WTC11 (cell line): ENCODE data around the gene CFAP157. TPM values are rescaled to one million over a fixed set of nuclear protein-coding genes. Genes with fewer than 3 reads are reported as not detected.

Experiments
- ATAC-seq: fragments of 200-7000 bp; cut with Tn5 transposase; 2 replicates; pipeline ENCODE4 v1.10.0; 2021; ENCODE audit warnings: mild to moderate bottlenecking, moderate library complexity
- CTCF ChIA-PET: fragments of 300-600 bp; sonication (Branson Sonifier 250); formaldehyde crosslinking; loops from one replicate; lab custom pipeline; 2021; ENCODE audit warnings: antibody characterized with exemption; lab: Charles Lee
- POLR2A ChIA-PET: fragments of 350-600 bp; sonication (Branson Sonifier 250); formaldehyde crosslinking; loops from one replicate; lab custom pipeline; 2021; ENCODE audit warnings: antibody characterized with exemption; lab: Charles Lee
- DNase-seq: peaks from one replicate; pipeline ENCODE4 v3.0.0; 2021; ENCODE audit warnings: low spot score
- H3K27ac Mint-ChIP-seq: 2 replicates; pipeline ENCODE4 v1.8.0; 2021; ENCODE audit warnings: mixed read lengths
- H3K27me3 Mint-ChIP-seq: 2 replicates; pipeline ENCODE4 v1.8.0; 2021; ENCODE audit warnings: low read depth, mild to moderate bottlenecking, moderate library complexity, mixed read lengths
- H3K36me3 Mint-ChIP-seq: 2 replicates; pipeline ENCODE4 v1.8.0; 2021; ENCODE audit warnings: mixed read lengths
- H3K4me1 Mint-ChIP-seq: 2 replicates; pipeline ENCODE4 v1.8.0; 2022; ENCODE audit warnings: mixed read lengths
- H3K4me3 Mint-ChIP-seq: 2 replicates; pipeline ENCODE4 v1.8.0; 2021; ENCODE audit warnings: mild to moderate bottlenecking, moderate library complexity, mixed read lengths
- H3K9me3 Mint-ChIP-seq: 2 replicates; pipeline ENCODE4 v1.8.0; 2021; ENCODE audit warnings: mixed read lengths
- ATF2 ChIP-seq: sonication (generic); formaldehyde crosslinking; IDR thresholded peaks from 2 replicates; pipeline ENCODE4 v1.8.1; 2022; ENCODE audit warnings: low read depth, missing genetic modification reagents, borderline replicate concordance
- CBFB ChIP-seq: sonication (generic); formaldehyde crosslinking; IDR thresholded peaks from 2 replicates; pipeline ENCODE4 v1.8.1; 2022; ENCODE audit warnings: mild to moderate bottlenecking, low read depth, missing genetic modification reagents
- FOXP4 ChIP-seq: sonication (generic); formaldehyde crosslinking; IDR thresholded peaks from 2 replicates; pipeline ENCODE4 v1.8.0; 2022; ENCODE audit warnings: mild to moderate bottlenecking, missing genetic modification reagents
- GRHL2 ChIP-seq: fragments of 250-450 bp; sonication (Bioruptor Pico); IDR thresholded peaks from 2 replicates; pipeline ENCODE4 v1.8.0; 2022; ENCODE audit warnings: mild to moderate bottlenecking, moderate library complexity; ENCODE audit not compliant: insufficient replicate concordance, severe bottlenecking
- HMGXB4 ChIP-seq: sonication (generic); formaldehyde crosslinking; IDR thresholded peaks from 2 replicates; pipeline ENCODE4 v1.8.1; 2023; ENCODE audit warnings: mild to moderate bottlenecking, moderate library complexity, missing genetic modification reagents
- IRF1 ChIP-seq: sonication (generic); formaldehyde crosslinking; IDR thresholded peaks from 2 replicates; pipeline ENCODE4 v1.8.0; 2023; ENCODE audit warnings: missing genetic modification reagents
- NFE2L1 ChIP-seq: sonication (generic); formaldehyde crosslinking; IDR thresholded peaks from 2 replicates; pipeline ENCODE4 v1.8.1; 2023; ENCODE audit warnings: missing genetic modification reagents
- PRDM15 ChIP-seq: sonication (generic); formaldehyde crosslinking; IDR thresholded peaks from 2 replicates; pipeline ENCODE4 v1.8.0; 2022; ENCODE audit warnings: missing genetic modification reagents
- TP53 ChIP-seq: sonication (generic); formaldehyde crosslinking; IDR thresholded peaks from 2 replicates; pipeline ENCODE4 v1.8.1; 2023; ENCODE audit warnings: mild to moderate bottlenecking, missing genetic modification reagents
- ZNF138 ChIP-seq: sonication (generic); formaldehyde crosslinking; conservative IDR thresholded peaks from 2 replicates; pipeline ENCODE4 v1.8.1; 2022; ENCODE audit warnings: mild to moderate bottlenecking, moderate library complexity, missing genetic modification reagents
- total RNA-seq: library from RNA; stranded (reverse); gene quantifications from 3 replicates; pipeline ENCODE4 v1.2.3, GENCODE V29; 2021
- TF ChIP-seq, protein P1 (sequence below): sonication (generic); formaldehyde crosslinking; IDR thresholded peaks from 2 replicates; pipeline ENCODE4 v1.8.1; 2022; ENCODE audit warnings: mild to moderate bottlenecking, missing genetic modification reagents, moderate library complexity, borderline replicate concordance
- TF ChIP-seq, protein P2 (sequence below): fragments of 250-450 bp; sonication (Bioruptor Pico); IDR thresholded peaks from 2 replicates; pipeline ENCODE4 v2.1.2; 2022; ENCODE audit warnings: mild to moderate bottlenecking, moderate library complexity
- TF ChIP-seq, protein P3 (sequence below): sonication (generic); formaldehyde crosslinking; IDR thresholded peaks from 2 replicates; pipeline ENCODE4 v1.8.0; 2022; ENCODE audit warnings: mild to moderate bottlenecking, missing genetic modification reagents

The CFAP157 gene
- total RNA-seq, 1 experiment from 2014 or later, result 0.22 TPM

GRCh38 chr9:127761491-127761956 lies 54.7 kb downstream of the CFAP157 start:
- peaks cover 30% of the 10 kb centered on the region for H3K4me1 Mint-ChIP-seq
- CTCF ChIA-PET, result interaction anchor here (0.7 to 3.1 kb wide), 4 partner anchors 10 to 160 kb away, joined by 3 to 30 read pairs (median 6); partner anchors contain the start of gene TOR2A
- H3K27ac Mint-ChIP-seq, result no peak overlapping the region
- TF ChIP-seq PRDM15 (CRISPR knock-in tag) (no peak), NFE2L1 (no peak), CBFB (CRISPR knock-in tag) (no peak)
- TF ChIP-seq, all 79 proteins: peak for 0
- Mint-ChIP-seq H3K27me3 (peaks cover 18% of the 10 kb centered on the region), H3K4me3 (no peak overlapping the region), H3K36me3 (no peaks in the 10 kb centered on the region), H3K9me3 (no peaks in the 10 kb centered on the region)
- POLR2A ChIA-PET, result interaction anchor here (1.0 kb wide), 1 partner anchor 19 kb away, joined by 3 read pairs; no protein-coding TSS in a partner anchor
- DNase-seq (no peak), ATAC-seq (no peak; the same call in 1 of the 2 replicates)

GRCh38 chr9:127762111-127762676 lies 55.4 kb downstream of the CFAP157 start:
- H3K4me3 Mint-ChIP-seq, result 0 out of 2 replicates have a peak overlapping the region, but pooled peaks have one; percentile 7
- ChIA-PET POLR2A (interaction anchor here (0.6 kb wide), 1 partner anchor 168 kb away, joined by 3 read pairs; no protein-coding TSS in a partner anchor), CTCF (interaction anchor here (0.8 to 3.1 kb wide), 6 partner anchors 9 to 159 kb away, joined by 3 to 30 read pairs (median 6); partner anchors contain the start of genes CDK9, FPGS and TOR2A)
- peak; percentile 10 for ATAC-seq
- H3K9me3 Mint-ChIP-seq, result no peaks in the 10 kb centered on the region
- H3K27ac Mint-ChIP-seq, result no peak overlapping the region
- DNase-seq, result no peak
- H3K4me1 Mint-ChIP-seq, result peaks cover 33% of the 10 kb centered on the region
- H3K27me3 Mint-ChIP-seq, result peaks cover 12% of the 10 kb centered on the region
- TF ChIP-seq TP53 (CRISPR knock-in tag), result no peak
- no peak for TF ChIP-seq IRF1 (CRISPR knock-in tag)
- TF ChIP-seq ZNF138 (CRISPR knock-in tag), result no peak
- TF ChIP-seq, protein P1, sequence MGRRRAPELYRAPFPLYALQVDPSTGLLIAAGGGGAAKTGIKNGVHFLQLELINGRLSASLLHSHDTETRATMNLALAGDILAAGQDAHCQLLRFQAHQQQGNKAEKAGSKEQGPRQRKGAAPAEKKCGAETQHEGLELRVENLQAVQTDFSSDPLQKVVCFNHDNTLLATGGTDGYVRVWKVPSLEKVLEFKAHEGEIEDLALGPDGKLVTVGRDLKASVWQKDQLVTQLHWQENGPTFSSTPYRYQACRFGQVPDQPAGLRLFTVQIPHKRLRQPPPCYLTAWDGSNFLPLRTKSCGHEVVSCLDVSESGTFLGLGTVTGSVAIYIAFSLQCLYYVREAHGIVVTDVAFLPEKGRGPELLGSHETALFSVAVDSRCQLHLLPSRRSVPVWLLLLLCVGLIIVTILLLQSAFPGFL (CRISPR knock-in tag), result no peak
- no peak for TF ChIP-seq CBFB (CRISPR knock-in tag)
- TF ChIP-seq FOXP4, result no peak
- TF ChIP-seq, protein P2, sequence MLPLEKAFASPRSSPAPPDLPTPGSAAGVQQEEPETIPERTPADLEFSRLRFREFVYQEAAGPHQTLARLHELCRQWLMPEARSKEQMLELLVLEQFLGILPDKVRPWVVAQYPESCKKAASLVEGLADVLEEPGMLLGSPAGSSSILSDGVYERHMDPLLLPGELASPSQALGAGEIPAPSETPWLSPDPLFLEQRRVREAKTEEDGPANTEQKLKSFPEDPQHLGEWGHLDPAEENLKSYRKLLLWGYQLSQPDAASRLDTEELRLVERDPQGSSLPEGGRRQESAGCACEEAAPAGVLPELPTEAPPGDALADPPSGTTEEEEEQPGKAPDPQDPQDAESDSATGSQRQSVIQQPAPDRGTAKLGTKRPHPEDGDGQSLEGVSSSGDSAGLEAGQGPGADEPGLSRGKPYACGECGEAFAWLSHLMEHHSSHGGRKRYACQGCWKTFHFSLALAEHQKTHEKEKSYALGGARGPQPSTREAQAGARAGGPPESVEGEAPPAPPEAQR (CRISPR knock-in tag), result no peak
- TF ChIP-seq ATF2 (CRISPR knock-in tag), result no peak
- no peak for TF ChIP-seq GRHL2 (CRISPR knock-in tag)
- TF ChIP-seq, protein P3, sequence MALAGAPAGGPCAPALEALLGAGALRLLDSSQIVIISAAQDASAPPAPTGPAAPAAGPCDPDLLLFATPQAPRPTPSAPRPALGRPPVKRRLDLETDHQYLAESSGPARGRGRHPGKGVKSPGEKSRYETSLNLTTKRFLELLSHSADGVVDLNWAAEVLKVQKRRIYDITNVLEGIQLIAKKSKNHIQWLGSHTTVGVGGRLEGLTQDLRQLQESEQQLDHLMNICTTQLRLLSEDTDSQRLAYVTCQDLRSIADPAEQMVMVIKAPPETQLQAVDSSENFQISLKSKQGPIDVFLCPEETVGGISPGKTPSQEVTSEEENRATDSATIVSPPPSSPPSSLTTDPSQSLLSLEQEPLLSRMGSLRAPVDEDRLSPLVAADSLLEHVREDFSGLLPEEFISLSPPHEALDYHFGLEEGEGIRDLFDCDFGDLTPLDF (CRISPR knock-in tag), result no peak
- TF ChIP-seq HMGXB4 (CRISPR knock-in tag), result no peak
- H3K36me3 Mint-ChIP-seq, result no peaks in the 10 kb centered on the region
